Central memory CD8-positive, alpha-beta T cell (primary cell): ENCODE measurements around the gene HMGN4.

ENCODE experiments used
- ATAC-seq: fragments of 150-1000 bp; cut with Tn5 transposase; replicated peaks from 2 replicates; pipeline ENCODE4 v1.10.0; 2022; ENCODE audit warnings: mild to moderate bottlenecking, moderate FRiP score, moderate number of reproducible peaks; ENCODE audit not compliant: poor library complexity, severe bottlenecking; ENCODE audit errors: extremely low read depth
- DNase-seq, 2 donors: peaks; one replicate each; pipeline ENCODE4 v3.0.0; 2021; ENCODE audit warnings: low spot score in 2 of 2
- H3K27ac Mint-ChIP-seq: one replicate; pipeline ENCODE4 v1.8.0; 2022; ENCODE audit warnings: low read depth, mild to moderate bottlenecking, moderate library complexity, mixed read lengths
- H3K27me3 Mint-ChIP-seq: one replicate; pipeline ENCODE4 v1.8.0; 2022; ENCODE audit warnings: mixed read lengths
- H3K36me3 Mint-ChIP-seq: one replicate; pipeline ENCODE4 v1.8.0; 2022; ENCODE audit warnings: mild to moderate bottlenecking, moderate library complexity, mixed read lengths; ENCODE audit not compliant: insufficient read depth
- H3K4me1 Mint-ChIP-seq: one replicate; pipeline ENCODE4 v1.8.0; 2022; ENCODE audit warnings: mixed read lengths
- H3K4me3 Mint-ChIP-seq: one replicate; pipeline ENCODE4 v1.8.0; 2022; ENCODE audit warnings: mild to moderate bottlenecking, moderate library complexity, mixed read lengths
- H3K9me3 Mint-ChIP-seq: one replicate; pipeline ENCODE4 v1.8.0; 2022; ENCODE audit warnings: mixed read lengths

The HMGN4 gene

DNA sequence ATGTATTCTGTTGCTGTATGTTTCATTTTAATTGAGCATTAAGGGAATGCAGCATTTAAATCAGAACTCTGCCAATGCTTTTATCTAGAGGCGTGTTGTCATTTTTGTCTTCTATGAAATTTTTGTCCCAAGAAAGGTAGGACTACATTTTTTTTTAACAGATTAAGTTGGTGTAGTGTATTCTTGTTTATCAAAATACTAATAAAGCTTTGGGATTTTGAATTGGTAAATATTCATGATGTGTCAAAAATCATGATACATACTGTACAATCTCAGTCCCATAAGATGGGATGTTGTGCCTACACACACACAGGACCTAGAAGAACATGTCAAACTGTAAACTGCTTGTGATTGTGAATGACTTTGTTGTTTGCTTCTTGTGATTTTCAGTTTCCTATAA is 11.2 kb upstream of the HMGN4 start:
- H3K4me3 Mint-ChIP-seq, result no peak overlapping the region
- H3K27me3 Mint-ChIP-seq, result no peaks in the 10 kb centered on the region
- no peak for ATAC-seq
- no peak overlapping the region for H3K27ac Mint-ChIP-seq
- DNase-seq, result no peak
- H3K4me1 Mint-ChIP-seq, result peaks cover 21% of the 10 kb centered on the region
- H3K9me3 Mint-ChIP-seq, result no peaks in the 10 kb centered on the region
- H3K36me3 Mint-ChIP-seq, result peaks cover 17% of the 10 kb centered on the region

DNA sequence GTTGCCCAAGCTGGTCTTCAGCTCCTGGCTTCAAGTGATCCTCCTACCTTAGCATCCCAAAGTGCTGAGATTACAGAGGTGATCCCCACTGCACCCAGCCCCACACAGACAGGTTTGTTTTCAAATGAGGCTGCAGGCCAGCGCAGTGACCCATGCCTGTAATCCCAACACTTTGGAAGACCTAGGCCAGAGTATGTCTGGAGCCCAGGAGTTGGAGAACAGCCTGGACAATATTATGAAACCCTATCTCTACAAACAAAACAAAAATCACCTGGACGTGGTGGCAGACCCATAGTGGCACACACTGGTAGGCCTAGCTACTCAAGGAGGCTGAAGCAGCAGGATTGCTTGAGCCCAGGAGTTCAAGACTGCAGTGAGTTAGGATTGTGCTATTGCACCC is 8.0 kb upstream of the HMGN4 start:
- Mint-ChIP-seq H3K9me3 (no peaks in the 10 kb centered on the region), H3K4me3 (no peak overlapping the region), H3K36me3 (peaks cover 26% of the 10 kb centered on the region), H3K27me3 (no peaks in the 10 kb centered on the region), H3K4me1 (peaks cover 31% of the 10 kb centered on the region), H3K27ac (no peak overlapping the region)
- DNase-seq, result no peak
- no peak for ATAC-seq

DNA sequence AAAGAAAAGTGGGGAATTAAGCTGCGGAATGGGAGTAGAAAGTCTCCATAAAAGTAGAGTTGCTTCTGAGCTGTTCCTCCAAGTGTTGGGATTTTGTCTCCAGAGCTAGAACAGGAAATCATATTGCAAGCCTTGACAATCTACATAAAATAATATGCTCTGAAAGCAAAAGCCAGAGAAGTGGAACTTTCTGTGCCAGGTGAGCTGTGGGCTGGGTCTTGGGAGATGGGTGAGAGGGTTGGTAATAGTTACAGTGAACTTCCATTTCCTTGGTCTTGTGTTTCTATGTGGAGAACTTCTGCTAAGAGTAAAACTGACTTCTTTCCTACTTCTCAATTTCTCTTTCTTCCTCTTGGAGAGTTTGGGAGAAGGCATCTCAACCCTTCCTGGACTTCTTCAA is 6.3 kb upstream of the HMGN4 start:
- Mint-ChIP-seq H3K36me3 (peaks cover 30% of the 10 kb centered on the region), H3K27me3 (no peaks in the 10 kb centered on the region), H3K27ac (peak overlapping the region; percentile 96), H3K4me1 (peaks cover 37% of the 10 kb centered on the region), H3K9me3 (no peaks in the 10 kb centered on the region), H3K4me3 (peak overlapping the region; percentile 91)
- ATAC-seq, result no peak
- DNase-seq, result no peak

DNA sequence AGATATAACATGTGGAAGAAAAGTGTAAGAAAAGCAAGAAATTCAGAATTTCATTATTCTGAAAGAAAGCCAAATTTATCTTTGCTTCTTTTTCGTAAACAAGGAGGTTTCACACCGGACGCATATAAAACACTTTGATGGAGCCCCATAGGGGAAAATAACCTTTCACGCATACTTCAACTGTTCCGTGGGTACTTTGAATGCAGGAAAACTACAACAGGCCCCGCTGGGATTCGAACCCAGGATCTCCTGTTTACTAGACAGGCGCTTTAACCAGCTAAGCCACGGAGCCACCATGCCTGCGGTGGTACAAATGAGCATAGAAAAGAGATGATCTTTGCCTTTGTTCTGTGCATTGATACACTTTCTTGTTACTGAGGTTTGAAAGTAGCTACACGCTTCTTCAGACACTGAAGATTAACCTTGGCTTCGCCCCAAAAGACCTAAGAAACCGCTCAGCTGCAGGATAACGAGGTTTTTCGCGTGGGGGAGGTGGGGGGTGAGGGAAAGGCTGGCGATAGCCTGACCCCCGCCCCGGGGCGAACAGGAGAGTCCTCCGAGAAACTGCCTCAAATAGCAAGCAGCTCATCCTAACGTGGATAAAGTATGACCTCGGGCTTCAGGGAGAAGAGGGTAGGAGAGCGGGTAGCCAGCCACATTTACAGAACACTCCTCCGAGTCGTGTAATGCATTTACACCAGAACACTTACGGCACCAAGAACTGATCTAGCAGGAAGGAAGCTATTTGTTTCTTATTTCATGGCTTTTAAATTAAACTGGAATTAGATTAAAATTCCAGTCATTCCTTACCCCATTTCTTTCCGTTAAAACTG is 5.3 kb upstream of the HMGN4 start:
- H3K4me3 Mint-ChIP-seq, result peak overlapping the region; percentile 91
- peaks cover 48% of the 10 kb centered on the region for H3K4me1 Mint-ChIP-seq
- DNase-seq, result peak; percentile 90 to 97
- H3K27ac Mint-ChIP-seq, result peak overlapping the region; percentile 96
- H3K27me3 Mint-ChIP-seq, result peaks cover 6% of the 10 kb centered on the region
- H3K36me3 Mint-ChIP-seq, result peaks cover 41% of the 10 kb centered on the region
- no peaks in the 10 kb centered on the region for H3K9me3 Mint-ChIP-seq
- ATAC-seq, result peak; percentile 39

DNA sequence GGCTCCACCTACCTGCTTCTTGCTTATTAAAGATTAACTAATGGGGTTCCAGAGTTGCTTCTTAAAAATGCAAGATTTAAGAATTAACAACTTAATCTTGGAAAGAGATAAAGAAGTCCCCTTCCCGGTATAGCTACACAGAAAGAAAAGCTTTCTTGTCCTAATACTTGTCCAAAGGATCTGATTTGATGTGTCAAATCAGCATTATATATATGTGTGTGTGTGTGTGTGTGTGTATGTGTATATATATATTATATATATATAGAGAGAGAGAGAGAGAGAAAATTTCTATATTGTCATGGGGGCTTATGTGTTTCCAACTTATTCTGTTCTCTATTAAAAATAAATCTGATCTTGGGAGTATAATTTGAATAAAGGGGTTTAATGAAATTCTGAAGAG is 4.6 kb upstream of the HMGN4 start:
- peaks cover 10% of the 10 kb centered on the region for H3K27me3 Mint-ChIP-seq
- H3K36me3 Mint-ChIP-seq, result peaks cover 47% of the 10 kb centered on the region
- ATAC-seq, result no peak
- peaks cover 54% of the 10 kb centered on the region for H3K4me1 Mint-ChIP-seq
- H3K27ac Mint-ChIP-seq, result peak overlapping the region; percentile 96
- H3K4me3 Mint-ChIP-seq, result peak overlapping the region; percentile 91
- no peaks in the 10 kb centered on the region for H3K9me3 Mint-ChIP-seq
- DNase-seq, result no peak

DNA sequence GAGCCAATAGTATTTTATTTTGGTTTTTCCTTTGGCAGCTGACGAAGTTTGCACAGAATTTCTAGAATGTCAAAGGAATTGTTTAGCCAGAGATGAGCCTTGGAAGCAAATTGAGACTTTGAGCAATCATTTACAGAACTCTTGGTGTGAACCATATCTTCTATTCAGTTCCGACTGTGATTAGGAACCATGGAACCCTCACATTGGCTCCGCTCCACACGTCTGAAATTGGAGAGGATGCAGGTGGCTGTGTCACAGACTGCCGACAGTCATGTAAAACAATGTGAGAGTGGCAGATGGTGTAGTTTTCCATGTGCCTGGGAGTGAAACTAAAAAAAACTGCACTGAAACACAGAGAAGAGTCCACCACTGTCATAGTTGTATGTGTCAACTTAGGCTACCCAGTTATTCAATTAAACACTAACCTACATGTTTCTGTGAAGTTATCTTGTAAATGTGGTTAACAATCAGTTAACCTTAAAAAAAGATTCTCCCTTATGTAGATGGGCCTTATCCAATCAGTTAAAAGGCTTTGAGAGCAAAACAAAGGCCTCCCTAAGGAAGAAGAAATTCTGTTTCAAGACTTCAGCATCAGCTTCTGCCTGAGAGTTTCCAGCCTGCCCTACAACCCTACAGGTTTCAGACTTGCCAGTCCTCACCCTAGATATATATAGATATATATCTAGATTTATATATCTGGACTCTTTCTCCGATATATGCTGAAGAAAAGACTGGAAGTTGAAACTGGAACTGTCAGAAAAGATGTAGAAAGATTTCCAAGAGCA is 3.3 kb upstream of the HMGN4 start:
- Mint-ChIP-seq H3K9me3 (no peaks in the 10 kb centered on the region), H3K27me3 (peaks cover 10% of the 10 kb centered on the region), H3K4me3 (no peak overlapping the region), H3K27ac (no peak overlapping the region), H3K4me1 (peaks cover 64% of the 10 kb centered on the region), H3K36me3 (peaks cover 54% of the 10 kb centered on the region)
- no peak for ATAC-seq
- no peak for DNase-seq

DNA sequence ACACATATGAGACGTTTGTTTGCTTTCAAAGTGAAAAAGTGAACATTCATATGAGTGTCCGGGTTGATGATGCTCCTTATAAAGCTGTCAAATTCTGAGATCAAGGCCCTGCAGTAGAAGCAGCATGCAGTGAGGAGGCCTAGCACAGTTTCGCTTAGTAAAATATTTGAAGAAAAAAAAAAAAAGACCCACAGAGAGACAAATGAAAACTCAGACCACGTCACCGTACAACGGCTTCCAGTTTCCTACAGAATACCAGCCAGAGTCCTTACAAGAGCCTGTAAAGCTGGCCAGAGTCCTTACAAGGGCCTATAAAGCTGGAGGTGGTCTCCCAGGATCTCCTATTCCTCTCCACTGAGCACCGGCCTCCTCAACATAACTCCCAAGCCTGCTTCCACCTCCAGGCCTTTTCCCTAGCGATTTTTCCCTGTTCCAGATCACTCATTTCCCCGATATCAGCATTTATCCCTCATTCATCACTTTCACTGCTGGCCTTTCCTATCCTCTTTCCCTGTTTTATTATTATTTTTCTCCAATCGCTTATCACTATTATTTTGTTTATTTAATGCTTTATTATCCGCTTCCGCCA is 1.5 kb upstream of the HMGN4 start:
- DNase-seq, result no peak
- Mint-ChIP-seq H3K27me3 (peaks cover 10% of the 10 kb centered on the region), H3K36me3 (peaks cover 57% of the 10 kb centered on the region), H3K4me1 (peaks cover 71% of the 10 kb centered on the region), H3K9me3 (no peaks in the 10 kb centered on the region), H3K4me3 (peak overlapping the region; percentile 95), H3K27ac (peak overlapping the region; percentile 98)
- ATAC-seq, result no peak

DNA sequence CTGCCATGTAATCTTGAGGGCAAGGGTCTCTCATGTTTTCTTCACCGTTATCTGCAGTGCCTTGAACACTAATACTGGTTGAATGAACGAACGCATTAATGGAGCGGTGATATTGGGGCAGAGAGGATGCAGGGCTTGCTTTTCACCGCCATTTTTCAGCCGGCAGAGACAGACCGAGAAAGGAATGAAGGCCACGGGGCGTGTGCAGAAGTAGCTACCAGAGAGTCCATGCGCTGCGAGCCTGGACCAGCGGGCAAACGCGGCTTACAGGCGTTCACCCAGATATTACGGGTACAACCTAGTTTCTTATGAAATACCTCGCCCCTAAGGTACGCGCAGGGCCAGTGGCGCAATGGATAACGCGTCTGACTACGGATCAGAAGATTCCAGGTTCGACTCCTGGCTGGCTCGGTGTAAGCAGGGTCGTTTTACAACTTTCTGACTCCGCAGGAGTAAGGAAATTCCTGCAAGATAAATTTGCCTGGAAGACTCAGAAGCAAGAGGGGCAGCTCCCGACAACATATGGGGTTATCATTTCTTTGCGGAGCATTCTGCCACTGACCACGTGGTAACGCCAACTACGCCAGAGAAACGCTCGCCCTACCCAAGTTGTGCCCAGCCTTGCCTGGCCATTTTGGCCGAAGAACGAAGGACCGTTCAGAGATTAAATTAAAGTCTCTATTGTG is 863 bp upstream of the HMGN4 start:
- H3K27me3 Mint-ChIP-seq, result peaks cover 10% of the 10 kb centered on the region
- DNase-seq, result peak; percentile 93 to 95
- no peaks in the 10 kb centered on the region for H3K9me3 Mint-ChIP-seq
- peak overlapping the region; percentile 98 for H3K27ac Mint-ChIP-seq
- peak overlapping the region; percentile 95 for H3K4me3 Mint-ChIP-seq
- ATAC-seq, result peak; percentile 69
- peaks cover 51% of the 10 kb centered on the region for H3K36me3 Mint-ChIP-seq
- peaks cover 70% of the 10 kb centered on the region for H3K4me1 Mint-ChIP-seq

DNA sequence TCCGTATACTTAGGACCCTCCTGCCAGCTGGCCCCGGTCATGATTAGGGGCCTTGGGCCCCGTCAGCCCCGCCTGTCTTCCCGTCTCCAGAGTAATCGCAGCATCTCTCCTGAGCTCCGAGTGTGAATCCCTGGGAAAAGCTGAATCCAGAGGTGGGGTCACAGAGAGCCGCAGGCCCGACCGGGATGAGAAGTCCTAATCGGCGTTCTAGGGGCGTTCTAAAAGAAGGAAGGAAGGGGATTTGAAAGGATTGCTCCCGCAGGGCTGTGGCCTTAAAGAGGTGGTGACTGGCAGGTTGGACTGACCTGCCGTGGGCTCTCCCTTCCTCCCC is 371 bp downstream of the HMGN4 start:
- H3K36me3 Mint-ChIP-seq, result peaks cover 46% of the 10 kb centered on the region
- no peak for ATAC-seq

DNA sequence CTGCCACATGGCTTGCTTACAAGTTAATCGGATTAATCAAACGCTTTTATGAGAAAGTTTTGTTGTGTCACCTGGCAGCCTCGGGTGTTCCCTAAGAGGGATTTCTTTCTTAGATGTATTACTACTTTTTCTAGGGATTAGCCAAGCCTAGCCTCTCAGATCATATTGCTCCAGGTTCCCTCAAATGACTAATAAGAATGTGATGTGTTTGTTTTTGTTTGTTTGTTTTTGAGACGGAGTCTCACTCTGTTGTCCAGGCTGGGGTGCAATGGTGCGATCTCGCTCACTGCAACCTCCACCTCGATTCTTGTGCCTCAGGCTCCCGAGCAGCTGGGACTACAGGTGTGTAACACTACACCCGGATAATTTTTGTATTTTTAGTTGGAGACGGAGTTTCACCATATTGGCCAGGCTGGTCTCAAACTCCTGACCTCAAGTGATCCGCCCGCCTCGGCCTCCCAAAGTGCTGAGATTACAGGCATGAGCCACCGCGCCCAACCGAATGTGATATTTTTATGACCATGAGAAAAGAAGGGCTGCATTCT is 977 bp downstream of the HMGN4 start:
- H3K27ac Mint-ChIP-seq, result peak overlapping the region; percentile 98
- peaks cover 50% of the 10 kb centered on the region for H3K36me3 Mint-ChIP-seq
- ATAC-seq (no peak), DNase-seq (no peak)
- peaks cover 10% of the 10 kb centered on the region for H3K27me3 Mint-ChIP-seq
- peaks cover 65% of the 10 kb centered on the region for H3K4me1 Mint-ChIP-seq
- H3K9me3 Mint-ChIP-seq, result no peaks in the 10 kb centered on the region
- peak overlapping the region; percentile 95 for H3K4me3 Mint-ChIP-seq

More for the DNA sequence above, 371 bp downstream of the HMGN4 start:
- peaks cover 10% of the 10 kb centered on the region for H3K27me3 Mint-ChIP-seq
- peak overlapping the region; percentile 98 for H3K27ac Mint-ChIP-seq
- no peak for DNase-seq
- peaks cover 66% of the 10 kb centered on the region for H3K4me1 Mint-ChIP-seq
- no peaks in the 10 kb centered on the region for H3K9me3 Mint-ChIP-seq
- peak overlapping the region; percentile 95 for H3K4me3 Mint-ChIP-seq

DNA sequence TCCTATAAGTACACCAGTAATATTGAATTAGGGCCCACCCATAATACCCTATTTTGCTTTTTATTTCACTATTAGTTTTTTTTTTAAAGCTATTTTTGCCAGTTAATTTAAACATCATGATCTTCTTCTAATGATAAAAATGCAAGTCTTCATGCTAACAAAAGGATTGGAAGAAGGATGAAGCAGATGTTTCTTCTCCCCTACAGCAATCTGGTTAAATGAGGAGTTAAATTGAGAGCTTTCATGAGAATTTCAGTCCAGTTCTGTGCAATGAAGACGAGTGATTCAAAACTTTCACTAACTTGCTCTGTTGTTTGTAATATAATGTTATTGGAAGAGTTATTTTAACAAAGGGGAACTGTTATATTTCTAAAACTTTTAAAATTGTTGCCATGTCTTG is 3.4 kb downstream of the HMGN4 start:
- DNase-seq, result no peak
- no peaks in the 10 kb centered on the region for H3K9me3 Mint-ChIP-seq
- H3K4me3 Mint-ChIP-seq, result no peak overlapping the region
- ATAC-seq, result no peak
- H3K4me1 Mint-ChIP-seq, result peaks cover 66% of the 10 kb centered on the region
- peak overlapping the region; percentile 72 for H3K27ac Mint-ChIP-seq
- H3K36me3 Mint-ChIP-seq, result peaks cover 64% of the 10 kb centered on the region
- peaks cover 10% of the 10 kb centered on the region for H3K27me3 Mint-ChIP-seq

DNA sequence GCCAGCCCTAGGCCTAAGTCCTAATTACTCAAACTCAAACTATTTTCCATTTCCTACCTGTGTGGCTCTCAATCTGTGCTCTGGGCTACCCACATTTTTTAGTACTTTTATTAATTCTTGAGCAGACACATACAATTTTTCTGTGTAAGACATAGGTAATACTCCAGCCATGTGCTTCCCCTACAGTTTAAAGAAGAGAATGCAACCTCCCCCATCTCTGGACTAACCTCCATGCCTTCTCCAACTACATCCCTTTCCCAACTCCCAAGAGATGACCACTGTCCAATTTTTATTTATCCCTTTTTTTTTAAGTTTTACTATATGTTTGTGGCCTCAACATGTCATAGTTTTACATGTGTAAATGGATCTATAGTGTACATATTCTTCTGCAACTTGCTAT is 5.8 kb downstream of the HMGN4 start:
- Mint-ChIP-seq H3K36me3 (peaks cover 44% of the 10 kb centered on the region), H3K27ac (no peak overlapping the region), H3K9me3 (no peaks in the 10 kb centered on the region), H3K27me3 (no peaks in the 10 kb centered on the region), H3K4me1 (peaks cover 42% of the 10 kb centered on the region), H3K4me3 (no peak overlapping the region)
- DNase-seq, result no peak
- ATAC-seq, result peak; percentile 52
